ENCODE measurements around the gene ERMP1.

- TF ChIP-seq CTCF (IDR thresholded peaks at IDR 0.05) (no peak), POLR2A (IDR thresholded peaks at IDR 0.05) (no peak)
Measured at GRCh38 chr9:5813824-5814223, 19.1 kb downstream of the ERMP1 start.
